RWPE1 (cell line): Measurements from ENCODE around the gene FBXO31.

ENCODE experiments used
- CTCF ChIA-PET: fragments of 350-600 bp; sonication (Branson Sonifier 250); formaldehyde crosslinking; extraction: SDS; loops from one replicate; lab custom pipeline; 2021; lab: Yijun Ruan, JAX
- POLR2A ChIA-PET: fragments of 400-600 bp; formaldehyde crosslinking; extraction: SDS; loops from one replicate; lab custom pipeline; 2020; ENCODE audit warnings: antibody characterized with exemption; ENCODE audit not compliant: low non-redundant PET; lab: Yijun Ruan, JAX
- DNase-seq: peaks from one replicate; pipeline ENCODE4 v3.0.0; 2012; ENCODE audit warnings: low spot score
- H3K27ac ChIP-seq: fragments of 450-650 bp; 2 replicates; pipeline ENCODE4 v1.5.1; 2017
- TF ChIP-seq, protein P1 (sequence below): fragments of 450-650 bp; conservative IDR thresholded peaks from 2 replicates; pipeline ENCODE4 v1.5.1; 2017; ENCODE audit warnings: low read depth, mild to moderate bottlenecking

Gene FBXO31

DNA sequence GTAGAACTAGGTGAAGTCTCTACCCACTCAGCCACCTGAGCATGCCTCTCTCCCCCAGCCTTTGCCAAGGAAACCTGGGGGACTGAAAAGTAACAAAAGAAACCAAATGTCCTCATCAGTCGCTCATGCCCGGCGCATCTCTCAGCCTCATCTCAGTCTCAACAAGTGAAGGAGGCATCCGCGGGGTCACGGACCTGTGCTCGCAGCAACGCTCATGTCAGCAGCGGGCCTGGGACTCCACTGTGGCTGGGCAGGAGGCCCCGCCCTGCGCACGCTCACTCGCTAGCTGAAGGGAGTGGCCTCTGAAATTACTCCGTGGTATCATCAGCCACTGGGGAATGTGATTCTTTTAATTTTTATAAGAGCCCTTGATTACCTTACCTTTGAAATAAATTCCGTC is 39.9 kb upstream of the FBXO31 start:
- H3K27ac ChIP-seq: no peak overlapping the region

DNA sequence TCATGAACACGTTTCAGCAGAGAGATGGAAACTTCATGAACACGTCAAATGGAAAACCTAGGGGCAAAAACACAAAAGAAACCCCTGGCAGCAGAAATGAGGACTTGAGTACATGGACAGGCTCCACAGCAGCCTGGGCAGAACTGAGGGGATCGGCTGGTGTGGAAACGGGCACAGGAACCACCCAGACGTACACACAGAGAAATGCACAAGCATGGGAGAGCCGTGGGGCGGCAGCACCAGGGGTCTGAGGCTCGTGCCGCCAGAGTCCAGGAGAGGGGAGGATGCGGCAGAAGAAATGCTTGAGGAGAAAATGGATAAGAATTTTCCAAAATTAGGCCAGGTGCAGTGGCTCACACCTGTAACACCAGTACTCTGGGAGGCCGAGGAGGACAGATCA is 38.5 kb upstream of the FBXO31 start:
- CTCF ChIA-PET: interaction anchor here (0.6 kb wide), 1 partner anchor 52 kb away, joined by 3 read pairs; no protein-coding TSS in a partner anchor

More for the DNA sequence above, 39.9 kb upstream of the FBXO31 start:
- no peak for DNase-seq
- ChIA-PET CTCF (interaction anchor here (0.7 kb wide), 1 partner anchor 236 kb away, joined by 4 read pairs; no protein-coding TSS in a partner anchor), POLR2A (no interaction called here)
- TF ChIP-seq, protein P1, sequence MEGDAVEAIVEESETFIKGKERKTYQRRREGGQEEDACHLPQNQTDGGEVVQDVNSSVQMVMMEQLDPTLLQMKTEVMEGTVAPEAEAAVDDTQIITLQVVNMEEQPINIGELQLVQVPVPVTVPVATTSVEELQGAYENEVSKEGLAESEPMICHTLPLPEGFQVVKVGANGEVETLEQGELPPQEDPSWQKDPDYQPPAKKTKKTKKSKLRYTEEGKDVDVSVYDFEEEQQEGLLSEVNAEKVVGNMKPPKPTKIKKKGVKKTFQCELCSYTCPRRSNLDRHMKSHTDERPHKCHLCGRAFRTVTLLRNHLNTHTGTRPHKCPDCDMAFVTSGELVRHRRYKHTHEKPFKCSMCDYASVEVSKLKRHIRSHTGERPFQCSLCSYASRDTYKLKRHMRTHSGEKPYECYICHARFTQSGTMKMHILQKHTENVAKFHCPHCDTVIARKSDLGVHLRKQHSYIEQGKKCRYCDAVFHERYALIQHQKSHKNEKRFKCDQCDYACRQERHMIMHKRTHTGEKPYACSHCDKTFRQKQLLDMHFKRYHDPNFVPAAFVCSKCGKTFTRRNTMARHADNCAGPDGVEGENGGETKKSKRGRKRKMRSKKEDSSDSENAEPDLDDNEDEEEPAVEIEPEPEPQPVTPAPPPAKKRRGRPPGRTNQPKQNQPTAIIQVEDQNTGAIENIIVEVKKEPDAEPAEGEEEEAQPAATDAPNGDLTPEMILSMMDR: no peak

GRCh38 chr16:87421003-87421912 is 37.7 kb upstream of the FBXO31 start:
- no peak for DNase-seq
- TF ChIP-seq, protein P1: no peak
- CTCF ChIA-PET: no interaction called here
- no peak overlapping the region for H3K27ac ChIP-seq
- POLR2A ChIA-PET: no interaction called here

More for the DNA sequence above, 38.5 kb upstream of the FBXO31 start:
- POLR2A ChIA-PET: no interaction called here
- no peak overlapping the region for H3K27ac ChIP-seq
- no peak for DNase-seq
- TF ChIP-seq, protein P1: no peak

GRCh38 chr16:87420026-87421002 is 36.7 kb upstream of the FBXO31 start:
- CTCF ChIA-PET: interaction anchor here (0.7 kb wide), 1 partner anchor 95 kb away, joined by 3 read pairs; no protein-coding TSS in a partner anchor

DNA sequence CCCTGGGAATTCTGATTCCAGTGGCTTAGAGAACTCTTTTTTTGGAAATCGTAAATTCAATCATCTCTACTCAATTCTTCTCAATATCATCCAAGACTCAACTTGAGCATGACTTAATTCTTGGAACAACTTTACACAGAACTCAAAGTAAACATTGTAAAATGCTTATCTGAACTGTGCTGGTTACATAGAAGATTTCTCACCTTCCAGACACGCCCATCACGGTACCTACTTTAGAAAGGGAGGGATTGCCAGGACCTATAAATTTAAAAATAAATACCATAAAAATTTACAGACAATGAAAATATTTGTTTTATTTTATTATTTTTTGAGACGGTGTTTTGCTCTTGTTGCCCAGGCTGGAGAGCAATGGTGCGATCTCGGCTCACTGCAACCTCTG is 35.1 kb upstream of the FBXO31 start:
- no peak for DNase-seq
- POLR2A ChIA-PET: no interaction called here
- CTCF ChIA-PET: no interaction called here

More at GRCh38 chr16:87420026-87421002, 36.7 kb upstream of the FBXO31 start:
- H3K27ac ChIP-seq: no peak overlapping the region
- TF ChIP-seq, protein P1: no peak
- DNase-seq: no peak
- POLR2A ChIA-PET: no interaction called here

More for the DNA sequence above, 35.1 kb upstream of the FBXO31 start:
- no peak overlapping the region for H3K27ac ChIP-seq
- TF ChIP-seq, protein P1: no peak
